ENCODE results near the gene CEP131.
"Not testable (repeated sequence)": the region's sequence is repeated elsewhere in the genome, so short reads cannot be mapped to it uniquely, and the experiment has no call there.

CEP131 gene

GRCh38 chr17:81162491-81162890, 60.3 kb downstream of the CEP131 start:
- DNase-seq, result no peak

- no peak for DNase-seq
These were observed 60.8 kb downstream of the CEP131 start for GRCh38 chr17:81161972-81162371.

GRCh38 chr17:81161536-81161935, 61.2 kb downstream of the CEP131 start:
- no peak for DNase-seq

GRCh38 chr17:81160747-81161453, 61.9 kb downstream of the CEP131 start:
- DNase-seq, result no peak

GRCh38 chr17:81160306-81160705, 62.5 kb downstream of the CEP131 start:
- DNase-seq, result no peak

GRCh38 chr17:81159611-81160265, 63.0 kb downstream of the CEP131 start:
- DNase-seq, result no peak

- no peak for DNase-seq
These were observed 63.8 kb downstream of the CEP131 start for GRCh38 chr17:81158688-81159590.

- DNase-seq, result no peak
These were observed 64.7 kb downstream of the CEP131 start for GRCh38 chr17:81157848-81158687.

GRCh38 chr17:81156866-81157805, 65.6 kb downstream of the CEP131 start:
- no peak for DNase-seq

GRCh38 chr17:81154961-81155360, 67.8 kb downstream of the CEP131 start:
- DNase-seq, result no peak

GRCh38 chr17:81154016-81154415, 68.7 kb downstream of the CEP131 start:
- DNase-seq, result not testable (repeated sequence)

GRCh38 chr17:81153340-81153803, 69.4 kb downstream of the CEP131 start:
- DNase-seq, result peak; percentile 22

- DNase-seq, result no peak
These were observed 70.4 kb downstream of the CEP131 start for GRCh38 chr17:81152288-81152828.

GRCh38 chr17:81151278-81151677, 71.5 kb downstream of the CEP131 start:
- no peak for DNase-seq

- no peak for DNase-seq
These were observed 72.2 kb downstream of the CEP131 start for GRCh38 chr17:81150377-81151077.

- no peak for DNase-seq
These were observed 73.7 kb downstream of the CEP131 start for GRCh38 chr17:81148986-81149533.

- no peak for DNase-seq
These were observed 74.2 kb downstream of the CEP131 start for GRCh38 chr17:81148571-81148970.

- no peak for DNase-seq
These were observed 75.1 kb downstream of the CEP131 start for GRCh38 chr17:81147701-81148100.

- not testable (repeated sequence) for DNase-seq
These were observed 76.6 kb downstream of the CEP131 start for GRCh38 chr17:81146208-81146607.

- no peak for DNase-seq
These were observed 78.4 kb downstream of the CEP131 start for GRCh38 chr17:81144423-81144781.
